Jurkat, Clone E6-1 (cell line): ENCODE data around the gene OLA1.

Experiments used
- DNase-seq: peaks from one replicate; pipeline ENCODE4 v3.0.0-alpha.2; 2011; ENCODE audit warnings: low read depth, low spot score
- H3K4me3 ChIP-seq: 2 replicates; pipeline ENCODE4 v1.5.1; 2011; ENCODE audit warnings: mild to moderate bottlenecking, low read length, control low read depth, moderate library complexity

OLA1 gene

DNA sequence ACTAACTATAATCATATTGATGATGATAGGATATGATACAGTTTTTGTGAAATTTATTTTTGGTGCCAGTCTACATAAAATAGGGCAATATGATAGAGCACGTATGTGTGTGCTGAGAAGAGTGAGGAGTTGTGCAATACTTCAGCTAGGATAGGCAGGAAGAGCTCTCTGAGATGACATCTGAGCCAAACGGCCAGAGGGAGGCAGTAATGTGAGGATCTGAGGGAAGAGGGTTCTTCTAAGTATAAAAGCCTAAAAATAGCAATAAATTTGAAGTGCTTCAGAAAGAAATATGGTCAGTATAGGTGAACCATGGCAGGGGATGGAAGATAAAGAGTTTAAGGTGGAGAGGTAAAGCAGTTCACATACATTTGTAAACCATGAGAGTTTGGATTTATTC lies 102.5 kb downstream of the OLA1 start:
- H3K4me3 ChIP-seq = no peak overlapping the region
- peak; percentile 7 for DNase-seq

DNA sequence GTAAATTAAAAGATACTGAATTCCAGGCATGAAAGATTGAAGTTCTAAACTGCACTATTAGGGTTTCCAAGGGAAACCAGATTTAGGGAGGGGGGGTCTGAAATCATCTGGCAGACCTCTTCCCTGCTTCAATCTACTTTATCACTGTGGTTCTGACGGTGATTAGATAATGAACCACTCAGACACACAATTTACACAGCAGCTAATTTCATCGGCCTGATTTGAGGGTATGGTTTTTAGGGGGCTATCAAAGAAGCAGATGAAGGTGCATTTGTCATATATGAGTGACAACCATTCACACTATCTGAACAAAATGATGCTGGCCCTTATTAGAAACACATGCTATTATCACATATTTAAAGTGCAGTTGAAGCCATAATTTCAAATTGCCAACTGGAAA lies 106.0 kb downstream of the OLA1 start:
- no peak overlapping the region for H3K4me3 ChIP-seq
- no peak for DNase-seq

DNA sequence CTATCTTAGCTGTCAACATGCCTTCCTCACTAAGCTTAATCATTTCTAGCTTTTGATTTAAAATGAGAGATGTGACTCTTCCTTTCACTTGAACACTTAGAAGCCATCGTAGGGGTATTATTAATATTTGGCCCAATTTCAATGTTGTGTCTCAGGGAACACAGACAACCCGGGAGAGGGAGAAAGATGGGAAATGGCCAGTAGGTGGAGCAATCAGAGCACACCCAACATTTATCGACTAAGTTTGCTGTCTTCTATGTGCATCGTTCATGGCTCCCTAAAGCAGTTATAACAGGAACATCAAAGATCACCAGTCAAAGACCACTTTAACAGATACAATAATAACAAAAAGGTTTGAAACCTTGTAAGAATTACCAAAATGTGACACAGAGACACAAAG lies 110.2 kb downstream of the OLA1 start:
- no peak for DNase-seq
- H3K4me3 ChIP-seq = no peak overlapping the region

DNA sequence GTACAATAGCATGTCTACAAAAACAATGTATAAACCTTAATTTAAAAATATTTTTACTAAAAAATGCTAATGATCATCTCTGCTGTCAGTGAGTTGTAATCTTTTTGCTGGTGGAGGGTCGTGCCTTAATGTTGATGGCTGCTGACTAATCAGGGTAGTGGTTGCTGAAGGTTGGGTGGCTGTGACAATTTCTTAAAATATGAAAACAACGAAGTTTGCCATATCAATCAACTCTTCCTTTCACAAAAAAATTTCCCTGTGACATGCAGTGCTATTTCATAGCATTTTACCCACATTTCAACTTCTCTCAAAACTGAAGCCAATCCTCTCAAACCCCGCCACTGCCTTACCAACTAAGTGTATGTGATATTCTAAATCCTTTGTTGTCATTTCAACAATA lies 112.4 kb downstream of the OLA1 start:
- H3K4me3 ChIP-seq = no peak overlapping the region
- DNase-seq = no peak

DNA sequence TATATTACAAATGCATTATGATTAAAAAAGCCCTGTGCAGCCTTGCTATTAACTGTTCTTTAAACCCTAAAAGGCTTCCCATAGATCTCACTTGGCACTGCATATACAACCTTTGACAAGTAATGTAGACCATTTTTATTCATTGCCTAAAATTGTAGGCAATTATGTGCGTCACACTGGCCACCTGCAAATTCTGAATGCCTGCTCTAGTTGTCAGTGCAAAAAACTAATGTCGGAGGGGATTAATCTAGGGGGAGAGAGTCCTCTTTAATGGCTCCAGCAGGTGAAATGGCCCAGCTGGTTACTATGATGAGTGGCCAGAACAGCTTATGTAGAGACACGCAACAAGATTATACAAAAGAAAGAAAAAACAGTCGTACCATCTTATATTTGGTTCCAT lies 123.2 kb downstream of the OLA1 start:
- no peak overlapping the region for H3K4me3 ChIP-seq
- no peak for DNase-seq

DNA sequence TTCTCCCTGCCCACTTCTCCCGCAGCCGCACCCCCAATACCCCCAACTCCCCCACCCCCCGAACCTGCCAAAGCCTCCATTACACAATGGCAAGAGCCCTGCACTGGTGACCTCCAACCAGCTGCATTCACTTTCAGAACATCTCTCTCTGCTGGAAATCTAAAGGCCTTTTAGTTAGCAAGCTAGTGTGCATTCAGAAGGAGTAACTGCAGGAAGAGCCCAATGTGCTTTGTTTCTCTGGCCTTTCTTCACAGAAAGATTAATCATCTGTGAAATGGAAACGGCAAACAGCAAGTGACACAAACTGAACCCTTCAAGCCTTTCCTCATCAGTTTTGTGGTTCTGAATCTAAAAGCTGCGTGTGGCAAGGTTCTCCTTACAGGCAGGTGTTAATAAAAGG lies 124.2 kb downstream of the OLA1 start:
- no peak overlapping the region for H3K4me3 ChIP-seq
- DNase-seq = no peak

DNA sequence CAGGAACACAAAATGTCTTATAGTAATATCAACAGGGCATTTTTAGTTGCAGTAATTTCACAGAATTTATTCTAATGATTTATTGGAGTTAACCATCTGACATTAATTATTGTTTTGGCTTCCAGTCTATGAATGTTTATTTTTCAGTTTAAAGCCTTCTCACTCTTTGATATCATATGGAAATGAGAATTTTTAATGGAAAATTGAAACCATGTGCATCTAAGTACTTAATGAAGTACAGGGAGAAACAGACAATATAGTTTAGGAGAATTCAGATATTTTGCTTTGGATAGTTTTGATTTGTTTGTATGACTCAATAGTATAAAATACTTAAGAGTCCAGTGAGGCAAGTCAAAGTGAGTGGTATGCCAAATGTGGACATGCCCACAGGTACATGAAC lies 126.1 kb downstream of the OLA1 start:
- H3K4me3 ChIP-seq = no peak overlapping the region
- no peak for DNase-seq

- no peak overlapping the region for H3K4me3 ChIP-seq
Observed at GRCh38 chr2:174121612-174122011, 126.7 kb downstream of the OLA1 start.

GRCh38 chr2:174121175-174121574 lies 127.2 kb downstream of the OLA1 start:
- no peak overlapping the region for H3K4me3 ChIP-seq
- no peak for DNase-seq

More at GRCh38 chr2:174121612-174122011, 126.7 kb downstream of the OLA1 start:
- no peak for DNase-seq

GRCh38 chr2:174120346-174120745 lies 128.0 kb downstream of the OLA1 start:
- H3K4me3 ChIP-seq = no peak overlapping the region
- DNase-seq = no peak

- no peak overlapping the region for H3K4me3 ChIP-seq
- no peak for DNase-seq
Observed at GRCh38 chr2:174117951-174118930, 130.1 kb downstream of the OLA1 start.

GRCh38 chr2:174112073-174112472 lies 136.3 kb downstream of the OLA1 start:
- no peak for DNase-seq
- H3K4me3 ChIP-seq = no peak overlapping the region

DNA sequence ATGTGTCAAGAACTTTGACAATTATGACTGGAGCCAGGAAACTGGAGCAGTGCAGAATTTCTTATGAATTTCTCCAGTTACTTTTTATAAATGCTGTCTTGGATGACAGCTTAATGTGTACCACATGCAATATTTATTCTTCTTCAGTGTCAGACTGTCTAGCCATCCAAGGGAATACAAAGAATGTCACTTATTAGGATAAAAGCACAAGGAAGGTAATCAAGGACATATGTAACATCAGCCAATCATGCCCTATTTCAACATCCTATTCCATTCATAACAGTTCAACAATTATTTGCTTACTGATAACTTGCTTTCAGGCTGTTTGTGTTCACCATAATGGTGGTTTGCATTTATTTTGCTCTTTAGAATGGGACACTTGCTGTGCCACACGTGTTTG lies 139.8 kb downstream of the OLA1 start:
- no peak overlapping the region for H3K4me3 ChIP-seq
- DNase-seq = no peak

- H3K4me3 ChIP-seq = no peak overlapping the region
- no peak for DNase-seq
Observed at GRCh38 chr2:174106736-174107135, 141.6 kb downstream of the OLA1 start.

DNA sequence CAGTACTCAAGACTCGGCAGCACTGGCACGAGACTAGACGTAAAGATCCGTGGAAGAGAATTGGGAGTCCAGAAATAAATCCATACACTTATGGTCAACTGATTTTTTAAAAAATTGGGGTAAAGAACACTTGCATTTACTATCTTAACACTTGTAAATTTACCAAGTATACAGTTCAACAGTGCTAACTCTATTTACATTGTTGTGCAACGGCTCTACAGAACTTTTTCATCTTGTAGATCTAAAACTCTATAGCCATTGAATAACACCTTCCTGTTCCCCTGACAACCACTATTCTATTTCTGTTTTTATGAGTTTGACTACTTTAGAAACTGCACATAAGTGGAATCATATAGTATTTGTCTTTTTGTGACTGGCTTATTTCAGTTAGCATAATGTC lies 153.8 kb downstream of the OLA1 start:
- no peak for DNase-seq
- H3K4me3 ChIP-seq = no peak overlapping the region

GRCh38 chr2:174090476-174090875 lies 157.9 kb downstream of the OLA1 start:
- no peak overlapping the region for H3K4me3 ChIP-seq
- no peak for DNase-seq

- no peak overlapping the region for H3K4me3 ChIP-seq
- no peak for DNase-seq
Observed at GRCh38 chr2:174088706-174089460, 159.4 kb downstream of the OLA1 start.

DNA sequence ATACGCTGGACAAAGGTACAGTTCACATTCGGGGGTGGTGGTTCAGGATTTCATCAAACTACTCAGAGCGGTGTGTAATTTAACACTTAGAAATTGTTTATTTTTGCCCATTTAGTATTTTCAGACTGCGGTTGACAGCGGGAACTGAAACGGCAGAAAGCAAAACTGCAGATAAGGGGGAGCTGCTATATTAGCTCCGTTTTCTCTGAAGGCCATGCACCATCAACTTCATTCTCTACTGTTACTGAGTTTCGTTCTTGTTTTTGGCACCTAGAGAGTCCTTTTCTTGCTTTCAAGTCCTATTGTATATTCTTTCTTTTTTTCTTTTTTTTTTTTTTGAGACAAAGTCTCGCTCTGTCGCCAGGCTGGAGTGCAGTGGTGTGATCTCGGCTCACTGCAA lies 161.6 kb downstream of the OLA1 start:
- no peak for DNase-seq

DNA sequence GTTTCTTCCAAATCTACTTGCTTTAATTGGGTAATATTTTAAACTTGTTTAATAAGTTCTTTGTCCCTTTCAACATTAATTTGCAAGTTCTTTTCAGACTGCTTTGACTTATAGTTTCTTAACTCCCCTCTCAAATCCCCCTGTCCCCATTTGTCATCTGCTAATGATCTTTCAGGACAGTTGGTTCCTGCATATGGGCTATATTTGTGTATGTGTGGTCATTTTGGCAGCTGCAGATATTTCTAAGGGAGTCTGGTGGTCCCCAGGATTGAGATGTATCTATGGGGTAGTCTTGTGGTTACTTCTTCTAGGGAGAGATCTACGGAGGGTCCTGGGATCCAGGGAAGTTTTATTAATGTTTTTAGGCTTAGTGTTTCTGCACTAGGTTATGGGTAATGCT lies 162.6 kb downstream of the OLA1 start:
- H3K4me3 ChIP-seq = no peak overlapping the region
- no peak for DNase-seq

More for the DNA sequence above, 161.6 kb downstream of the OLA1 start:
- H3K4me3 ChIP-seq = no peak overlapping the region

DNA sequence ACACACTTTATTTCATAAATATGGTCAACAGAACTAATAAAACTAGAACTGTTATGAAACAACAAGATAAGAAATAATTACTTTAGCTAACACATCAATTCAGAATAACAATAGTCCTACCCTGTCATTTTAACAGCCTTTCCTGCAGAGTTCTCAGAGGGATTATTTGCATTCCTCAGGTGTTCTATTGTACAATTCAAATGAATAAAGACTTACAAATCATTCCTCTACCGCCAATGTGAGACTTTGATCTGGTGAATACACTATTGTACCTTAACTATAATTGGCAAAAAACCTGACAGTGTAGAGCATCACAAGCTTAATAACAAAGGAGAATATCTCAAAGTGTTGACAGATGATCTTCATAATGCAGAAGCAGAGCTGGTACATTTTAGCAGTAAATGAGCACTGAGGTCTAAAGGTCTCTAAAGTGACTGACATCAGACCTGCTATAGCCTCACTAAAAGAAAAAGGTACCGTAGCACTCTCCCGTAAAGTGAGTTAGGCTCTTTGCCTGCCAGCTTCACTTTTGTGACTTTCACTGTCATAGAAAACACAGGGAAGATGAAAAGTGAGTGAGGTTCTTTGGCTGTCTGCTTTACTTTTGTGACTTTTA lies 164.4 kb downstream of the OLA1 start:
- H3K4me3 ChIP-seq = no peak overlapping the region
- no peak for DNase-seq
